B cell (primary cell): ENCODE measurements around the gene HSPA12A. TPM values are rescaled to one million over a fixed set of nuclear protein-coding genes. Genes with fewer than 3 reads are reported as not detected.

Experiments
- ATAC-seq: fragments of 200-7000 bp; cut with Tn5 transposase; one replicate; pipeline ENCODE4 v1.10.0; 2021; ENCODE audit warnings: low read depth, mild to moderate bottlenecking, moderate number of reproducible peaks, moderate library complexity
- CTCF ChIA-PET: fragments of 350-600 bp; sonication (Branson Sonifier 250); formaldehyde crosslinking; loops from one replicate; lab custom pipeline; 2021; ENCODE audit warnings: antibody characterized with exemption, inconsistent platforms; lab: Charles Lee
- POLR2A ChIA-PET: fragments of 350-600 bp; sonication (Branson Sonifier 250); formaldehyde crosslinking; loops from one replicate; lab custom pipeline; 2021; ENCODE audit warnings: antibody characterized with exemption; lab: Charles Lee
- DNase-seq: peaks from one replicate; pipeline ENCODE4 v3.0.0; 2013
- H2AFZ ChIP-seq: 2 replicates; pipeline ENCODE4 v1.6.1; 2012; ENCODE audit warnings: mild to moderate bottlenecking, low read depth, low read length; ENCODE audit not compliant: insufficient read depth, poor library complexity, severe bottlenecking
- H3K27ac ChIP-seq, 2 donors: 1 replicate in 1 of 2; 2 replicates in 1 of 2; pipeline ENCODE4 v1.5.1; 2012 to 2013; ENCODE audit warnings: low read length in 2 of 2, mild to moderate bottlenecking in 2 of 2, moderate library complexity in 1 of 2
- H3K27me3 ChIP-seq, 4 experiments: fragments of 200-600 bp in 1 of 4; sonication (generic) in 1 of 4; replicated peaks in 1 of 4; 1 replicate in 2 of 4; 2 replicates in 2 of 4; pipeline versions ENCODE4 v1.6.1 to v1.7.0; 2013 to 2016; ENCODE audit warnings: low read length in 3 of 4, mild to moderate bottlenecking in 2 of 4, mixed read lengths in 1 of 4, moderate library complexity in 1 of 4; ENCODE audit not compliant: insufficient read depth in 4 of 4, control insufficient read depth in 3 of 4; ENCODE audit errors: control extremely low read depth in 1 of 4
- H3K36me3 ChIP-seq, 2 experiments: replicated peaks in 1 of 2; 1 replicate in 1 of 2; 2 replicates in 1 of 2; pipeline versions ENCODE4 v1.6.1 to v1.7.1; 2013; ENCODE audit warnings: low read length in 1 of 2; ENCODE audit not compliant: insufficient read depth in 2 of 2, control insufficient read depth in 1 of 2; ENCODE audit errors: control extremely low read depth in 1 of 2, extremely low read depth in 1 of 2
- H3K4me1 ChIP-seq, 2 donors: fragments of 200-600 bp in 1 of 2; sonication (generic) in 1 of 2; 1 replicate in 1 of 2; 2 replicates in 1 of 2; pipeline versions ENCODE4 v1.5.1 to v1.6.1; 2013 to 2017; ENCODE audit warnings: low read length in 2 of 2; ENCODE audit not compliant: control insufficient read depth in 2 of 2, insufficient read depth in 2 of 2
- H3K4me2 ChIP-seq: replicated peaks from 2 replicates; pipeline ENCODE3; 2012; ENCODE audit warnings: mild to moderate bottlenecking, low read depth, low read length; ENCODE audit not compliant: poor library complexity, severe bottlenecking
- H3K4me3 ChIP-seq, 5 experiments: fragments of 200-600 bp in 1 of 5; sonication (generic) in 1 of 5; 1 replicate in 3 of 5; 2 replicates in 2 of 5; pipeline versions ENCODE4 v1.5.1 to v1.7.0; 2011 to 2016; ENCODE audit warnings: low read length in 4 of 5, mild to moderate bottlenecking in 4 of 5, low read depth in 2 of 5, control low read depth in 1 of 5, moderate library complexity in 1 of 5; ENCODE audit not compliant: insufficient read depth in 1 of 5; ENCODE audit errors: control extremely low read depth in 1 of 5, extremely low read depth in 1 of 5
- H3K79me2 ChIP-seq: fragments of 200-600 bp; sonication (generic); one replicate; pipeline ENCODE4 v1.6.0; 2016; ENCODE audit warnings: low read length; ENCODE audit not compliant: control insufficient read depth, insufficient read depth
- H3K9ac ChIP-seq: fragments of 200-600 bp; sonication (generic); 2 replicates; pipeline ENCODE4 v1.6.1; 2017; ENCODE audit warnings: mild to moderate bottlenecking, low read length, moderate library complexity
- H3K9me3 ChIP-seq, 3 donors: one replicate each; pipeline versions ENCODE4 v1.6.1 to v1.7.1; 2013; ENCODE audit warnings: low read length in 2 of 3; ENCODE audit not compliant: control insufficient read depth in 2 of 3, insufficient read depth in 1 of 3; ENCODE audit errors: control extremely low read depth in 1 of 3
- H4K20me1 ChIP-seq: 2 replicates; pipeline ENCODE4 v1.6.0; 2012; ENCODE audit warnings: mild to moderate bottlenecking, low read length; ENCODE audit not compliant: insufficient read depth, control insufficient read depth, poor library complexity, severe bottlenecking
- H3K27ac Mint-ChIP-seq: one replicate; pipeline ENCODE4 v1.8.0; 2021; ENCODE audit warnings: mixed read lengths
- H3K27me3 Mint-ChIP-seq: one replicate; pipeline ENCODE4 v1.8.0; 2021; ENCODE audit warnings: mixed read lengths
- H3K4me1 Mint-ChIP-seq: one replicate; pipeline ENCODE4 v1.8.0; 2021; ENCODE audit warnings: mixed read lengths
- H3K4me3 Mint-ChIP-seq: one replicate; pipeline ENCODE4 v1.8.0; 2021; ENCODE audit warnings: mixed read lengths
- H3K9me3 Mint-ChIP-seq: one replicate; pipeline ENCODE4 v1.8.0; 2022; ENCODE audit warnings: mixed read lengths; ENCODE audit not compliant: insufficient read depth
- CTCF ChIP-seq: fragments of 200-600 bp; IDR thresholded peaks from one replicate; pipeline ENCODE4 v1.8.0; 2022; ENCODE audit warnings: antibody characterized with exemption, mild to moderate bottlenecking
- EZH2 ChIP-seq: IDR thresholded peaks from 2 replicates; pipeline ENCODE4 v1.6.1; 2012; ENCODE audit warnings: borderline replicate concordance, low read depth, mild to moderate bottlenecking, moderate library complexity, low read length; ENCODE audit not compliant: insufficient read depth, poor library complexity, severe bottlenecking
- WGBS: methylation state at CpG from one replicate; pipeline ENCODE4 v1.1.5; 2013; ENCODE audit warnings: missing lambda C conversion rate; ENCODE audit not compliant: insufficient coverage; 5-methylcytosine and 5-hydroxymethylcytosine counted together
- intact Hi-C: fragments of 100-400 bp; cut with micrococcal nuclease; formaldehyde crosslinking; loops from one replicate; pipeline ENCODE4 v1.10.0; 2022
- polyA plus RNA-seq: library from polyadenylated mRNA; depleted of rRNA; stranded (reverse); fragments of >200 nt; gene quantifications from 2 replicates; pipeline ENCODE4 v1.2.3, GENCODE V29; 2012
- total RNA-seq, 2 donors: library from RNA; stranded (reverse); fragments of 120-200 nt in 1 of 2; gene quantifications; 1 replicate in 1 of 2; 2 replicates in 1 of 2; pipeline versions ENCODE4 v1.2.3 to v1.2.4, GENCODE V29; 2013 to 2022

The HSPA12A gene
- total and polyA plus RNA-seq, 2 donors (not counting 1 experiment from before 2014, with no cell fraction given), result 2.1 to 17.7 TPM

GRCh38 chr10:116716381-116716780 is 26.0 kb downstream of the HSPA12A start:
- H3K9me3 ChIP-seq, result peaks cover 0 to 5% (median 0%) of the 10 kb centered on the region in 3 donors
- H3K27me3 Mint-ChIP-seq, result peaks cover 7% of the 10 kb centered on the region
- no peaks in the 10 kb centered on the region for H3K36me3 ChIP-seq
- H3K4me3 ChIP-seq, result no peak overlapping the region
- no peaks in the 10 kb centered on the region for H4K20me1 ChIP-seq
- H3K9ac ChIP-seq, result no peak overlapping the region
- H3K27me3 ChIP-seq, result no peaks in the 10 kb centered on the region
- no peak overlapping the region for H3K27ac ChIP-seq
- WGBS, result 82% methylated on average over 4 of the region's 4 CpGs
- H3K27ac Mint-ChIP-seq, result no peak overlapping the region
- H3K4me2 ChIP-seq, result no peak overlapping the region
- no peaks in the 10 kb centered on the region for H3K9me3 Mint-ChIP-seq
- ChIA-PET CTCF (no interaction called here), POLR2A (no interaction called here)
- no peaks in the 10 kb centered on the region for H3K4me1 Mint-ChIP-seq
- TF ChIP-seq EZH2 (no peak), CTCF (no peak)
- no peaks in the 10 kb centered on the region for H3K79me2 ChIP-seq
- no peaks in the 10 kb centered on the region for H3K4me1 ChIP-seq
- no peak overlapping the region for H2AFZ ChIP-seq
- H3K4me3 Mint-ChIP-seq, result no peak overlapping the region
- DNase-seq (no peak), ATAC-seq (no peak)
- intact Hi-C loops, result no loop called here

- WGBS, result 86% methylated on average over 4 of the region's 4 CpGs
- no peaks in the 10 kb centered on the region for H3K79me2 ChIP-seq
- Mint-ChIP-seq H3K27ac (no peak overlapping the region), H3K27me3 (peaks cover 7% of the 10 kb centered on the region), H3K9me3 (no peaks in the 10 kb centered on the region), H3K4me1 (no peaks in the 10 kb centered on the region), H3K4me3 (no peak overlapping the region)
- no peak for ATAC-seq
- H3K4me1 ChIP-seq, result no peaks in the 10 kb centered on the region
- H3K27me3 ChIP-seq, result no peaks in the 10 kb centered on the region
- no peak overlapping the region for H3K9ac ChIP-seq
- no peak overlapping the region for H3K27ac ChIP-seq
- intact Hi-C loops, result no loop called here
- TF ChIP-seq EZH2 (no peak), CTCF (no peak)
- H2AFZ ChIP-seq, result no peak overlapping the region
- no peaks in the 10 kb centered on the region for H4K20me1 ChIP-seq
- DNase-seq, result no peak
- no peaks in the 10 kb centered on the region for H3K36me3 ChIP-seq
- no peak overlapping the region for H3K4me3 ChIP-seq
- POLR2A ChIA-PET, result no interaction called here
- H3K4me2 ChIP-seq, result no peak overlapping the region
- CTCF ChIA-PET, result interaction anchor here (0.6 kb wide), 1 partner anchor 475 kb away, joined by 3 read pairs; no protein-coding TSS in a partner anchor
- peaks cover 0 to 5% (median 0%) of the 10 kb centered on the region in 3 donors for H3K9me3 ChIP-seq
Measured at GRCh38 chr10:116715839-116716377, 26.5 kb downstream of the HSPA12A start.
